Smooth muscle cell (in vitro differentiated cells): ENCODE results near the gene SLC39A7. TPM values are rescaled to one million over a fixed set of nuclear protein-coding genes. Genes with fewer than 3 reads are reported as not detected.

ENCODE experiments used
- DNase-seq: peaks from one replicate; lab custom pipeline; 2025; ENCODE audit not compliant: unreplicated experiment; lab: John Stamatoyannopoulos, UW
- H2AFZ ChIP-seq: fragments of 200-600 bp; sonication (generic); 2 replicates; pipeline ENCODE4 v1.6.0; 2016; ENCODE audit warnings: antibody characterized with exemption, low read depth, mild to moderate bottlenecking
- H3F3A ChIP-seq: fragments of 200-600 bp; sonication (generic); 2 replicates; pipeline ENCODE4 v1.6.0; 2017; ENCODE audit warnings: antibody characterized with exemption, low read depth
- H3K27ac ChIP-seq: fragments of 200-600 bp; sonication (generic); 2 replicates; pipeline ENCODE4 v1.5.1; 2016; ENCODE audit warnings: low read depth, mild to moderate bottlenecking
- H3K27me3 ChIP-seq: fragments of 200-600 bp; sonication (generic); 2 replicates; pipeline ENCODE4 v1.6.1; 2016; ENCODE audit warnings: low read depth, mild to moderate bottlenecking
- H3K36me3 ChIP-seq: fragments of 200-600 bp; sonication (generic); 2 replicates; pipeline ENCODE4 v1.5.1; 2016; ENCODE audit warnings: low read depth
- H3K4me1 ChIP-seq: fragments of 200-600 bp; sonication (generic); 2 replicates; pipeline ENCODE4 v1.5.1; 2016; ENCODE audit warnings: low read depth
- H3K4me2 ChIP-seq: fragments of 200-600 bp; sonication (generic); 2 replicates; pipeline ENCODE4 v1.6.0; 2016; ENCODE audit warnings: mild to moderate bottlenecking
- H3K4me3 ChIP-seq: fragments of 200-600 bp; sonication (generic); 2 replicates; pipeline ENCODE4 v1.5.1; 2016; ENCODE audit warnings: mild to moderate bottlenecking
- H3K79me2 ChIP-seq: fragments of 200-600 bp; sonication (generic); 2 replicates; pipeline ENCODE4 v1.6.0; 2016; ENCODE audit warnings: low read depth, mild to moderate bottlenecking
- H3K9ac ChIP-seq: fragments of 200-600 bp; sonication (generic); 2 replicates; pipeline ENCODE4 v1.6.0; 2016; ENCODE audit warnings: low read depth
- H3K9me3 ChIP-seq: fragments of 200-600 bp; sonication (generic); replicated peaks from 2 replicates; pipeline ENCODE4 v1.5.1; 2016; ENCODE audit warnings: low read depth
- H4K20me1 ChIP-seq: fragments of 200-600 bp; sonication (generic); 2 replicates; pipeline ENCODE4 v1.6.0; 2016; ENCODE audit warnings: low read depth
- CTCF ChIP-seq: fragments of 200-600 bp; sonication (generic); IDR thresholded peaks from 2 replicates; pipeline ENCODE4 v1.5.1; 2017; ENCODE audit warnings: borderline replicate concordance, mild to moderate bottlenecking, antibody characterized with exemption; ENCODE audit not compliant: insufficient read depth, poor library complexity, severe bottlenecking
- WGBS: methylation state at CpG from one replicate; pipeline ENCODE4 v1.1.7; 2016; ENCODE audit warnings: low lambda C conversion rate; 5-methylcytosine and 5-hydroxymethylcytosine counted together
- polyA plus RNA-seq: library from polyadenylated mRNA; unstranded; fragments of >200 nt; fragmentation: Nextera tagmentation; extraction: Ambion mirVana; gene quantifications from 2 replicates; pipeline ENCODE4 v1.2.1, GENCODE V29; 2016
- total RNA-seq: library from RNA; depleted of rRNA; stranded (reverse); fragments of >200 nt; gene quantifications from 2 replicates; pipeline ENCODE4 v1.2.3, GENCODE V29; 2014

The SLC39A7 gene
- total and polyA plus RNA-seq, 2 experiments from 2014 or later: 87.2 to 112 TPM

- H3K9me3 ChIP-seq: no peaks in the 10 kb centered on the region
- peaks cover 39% of the 10 kb centered on the region for H3K27me3 ChIP-seq
- no peak for DNase-seq
- H3K9ac ChIP-seq: no peak overlapping the region
- H3K4me2 ChIP-seq: peak overlapping the region; percentile 96
- TF ChIP-seq CTCF: no peak
- no peaks in the 10 kb centered on the region for H3K36me3 ChIP-seq
- H3F3A ChIP-seq: peaks cover 4% of the 10 kb centered on the region
- peak overlapping the region; percentile 50 for H3K4me3 ChIP-seq
- H3K4me1 ChIP-seq: peaks cover 10% of the 10 kb centered on the region
- no peak overlapping the region for H2AFZ ChIP-seq
- no peak overlapping the region for H3K27ac ChIP-seq
- H3K79me2 ChIP-seq: peaks cover 2% of the 10 kb centered on the region
- WGBS: 74% methylated on average over 8 of the region's 8 CpGs
- peaks cover 32% of the 10 kb centered on the region for H4K20me1 ChIP-seq
These were observed 9.1 kb upstream of the SLC39A7 start for GRCh38 chr6:33191383-33192104.

GRCh38 chr6:33192105-33192646 is 8.5 kb upstream of the SLC39A7 start, which contains the start of gene COL11A2:
TSS of gene COL11A2 (minus strand) at chr6:33192467. CDS start at chr6:33192240, 227 bp downstream.
- peaks cover 10% of the 10 kb centered on the region for H3K4me1 ChIP-seq
- no peaks in the 10 kb centered on the region for H3K9me3 ChIP-seq
- no peak for DNase-seq
- H3K27me3 ChIP-seq: peaks cover 36% of the 10 kb centered on the region
- H3K79me2 ChIP-seq: peaks cover 2% of the 10 kb centered on the region
- TF ChIP-seq CTCF: no peak
- H2AFZ ChIP-seq: no peak within 1 kb of the TSS
- peak within 1 kb of the TSS; percentile 96 for H3K4me2 ChIP-seq
- H3K9ac ChIP-seq: no peak within 1 kb of the TSS
- H3K27ac ChIP-seq: no peak within 1 kb of the TSS
- WGBS: 17% methylated on average over 16 of the region's 35 CpGs
- no peaks in the 10 kb centered on the region for H3K36me3 ChIP-seq
- peak within 1 kb of the TSS; percentile 50 for H3K4me3 ChIP-seq
- H3F3A ChIP-seq: peaks cover 4% of the 10 kb centered on the region
- H4K20me1 ChIP-seq: peaks cover 38% of the 10 kb centered on the region

GRCh38 chr6:33192671-33193602 is 7.7 kb upstream of the SLC39A7 start:
- H3K79me2 ChIP-seq: peaks cover 2% of the 10 kb centered on the region
- DNase-seq: no peak
- no peaks in the 10 kb centered on the region for H3K9me3 ChIP-seq
- H2AFZ ChIP-seq: no peak overlapping the region
- WGBS: 3% methylated on average over 50 of the region's 72 CpGs
- H3F3A ChIP-seq: peaks cover 6% of the 10 kb centered on the region
- no peak for TF ChIP-seq CTCF
- H3K4me3 ChIP-seq: peak overlapping the region; percentile 50
- H3K4me2 ChIP-seq: peak overlapping the region; percentile 96
- H3K9ac ChIP-seq: no peak overlapping the region
- no peak overlapping the region for H3K27ac ChIP-seq
- H4K20me1 ChIP-seq: peaks cover 46% of the 10 kb centered on the region
- H3K36me3 ChIP-seq: no peaks in the 10 kb centered on the region
- H3K27me3 ChIP-seq: peaks cover 32% of the 10 kb centered on the region
- peaks cover 10% of the 10 kb centered on the region for H3K4me1 ChIP-seq
